AG09309 (cell line): ENCODE results near the gene PLCD3.
A peak's percentile ranks its signal among the peaks of the same experiment; 100 is the strongest.

Experiments
- DNase-seq: peaks from one replicate; pipeline ENCODE4 v3.0.0-alpha.2; 2010; ENCODE audit warnings: low read depth
- H3K4me3 ChIP-seq: 2 replicates; pipeline ENCODE4 v1.5.1; 2011; ENCODE audit warnings: mild to moderate bottlenecking, low read depth, low read length, moderate library complexity; ENCODE audit not compliant: control insufficient read depth
- CTCF ChIP-seq: IDR thresholded peaks from 2 replicates; pipeline ENCODE4 v1.5.1; 2011; ENCODE audit warnings: mild to moderate bottlenecking, low read depth, low read length, inconsistent platforms; ENCODE audit not compliant: insufficient read depth, control insufficient read depth; ENCODE audit errors: missing control alignments

PLCD3 gene

GRCh38 chr17:45110676-45111611, 21.4 kb downstream of the PLCD3 start:
- no peak for DNase-seq
- H3K4me3 ChIP-seq = no peak overlapping the region
- TF ChIP-seq CTCF = peak; percentile 3

- no peak for TF ChIP-seq CTCF
- H3K4me3 ChIP-seq = no peak overlapping the region
- DNase-seq = no peak
Observed at GRCh38 chr17:45108595-45109521, 23.5 kb downstream of the PLCD3 start.

GRCh38 chr17:45108051-45108450, 24.3 kb downstream of the PLCD3 start:
- H3K4me3 ChIP-seq = no peak overlapping the region
- no peak for DNase-seq
- TF ChIP-seq CTCF = no peak

GRCh38 chr17:45107293-45108010, 24.9 kb downstream of the PLCD3 start:
- DNase-seq = no peak
- no peak overlapping the region for H3K4me3 ChIP-seq
- no peak for TF ChIP-seq CTCF

GRCh38 chr17:45106582-45106981, 25.7 kb downstream of the PLCD3 start:
- no peak for DNase-seq
- no peak overlapping the region for H3K4me3 ChIP-seq
- TF ChIP-seq CTCF = no peak

GRCh38 chr17:45106096-45106495, 26.2 kb downstream of the PLCD3 start:
- DNase-seq = no peak
- H3K4me3 ChIP-seq = no peak overlapping the region
- TF ChIP-seq CTCF = no peak
